VCaP (cell line): ENCODE measurements around the gene TTBK2.

Experiments
- H3K27ac ChIP-seq: fragments of 450-650 bp; 2 replicates; pipeline ENCODE4 v1.5.1; 2017
- TF ChIP-seq, protein P1 (sequence below): fragments of 450-650 bp; conservative IDR thresholded peaks from 2 replicates; pipeline ENCODE4 v1.5.1; 2017; ENCODE audit warnings: mild to moderate bottlenecking, moderate library complexity

The TTBK2 gene

DNA sequence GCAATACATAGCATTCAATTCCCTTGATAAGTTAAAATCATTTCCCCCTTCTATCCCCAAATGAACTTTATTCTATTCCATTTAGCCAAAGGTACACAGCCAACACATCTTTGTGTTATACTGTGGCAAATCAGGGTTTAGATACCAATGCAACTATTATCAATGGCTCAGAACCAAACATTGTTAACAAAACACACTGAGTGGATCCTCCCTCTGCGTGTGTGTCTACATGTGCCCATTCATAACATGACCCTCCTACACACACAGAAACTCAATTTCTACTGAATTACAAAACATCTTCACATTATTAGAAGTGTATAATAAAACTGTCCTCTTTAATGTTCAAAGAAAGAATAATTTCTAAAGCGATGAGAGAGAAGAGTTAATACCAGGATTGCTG, 1.3 kb downstream of the TTBK2 start:
- peak overlapping the region; percentile 71 for H3K27ac ChIP-seq
- TF ChIP-seq, protein P1, sequence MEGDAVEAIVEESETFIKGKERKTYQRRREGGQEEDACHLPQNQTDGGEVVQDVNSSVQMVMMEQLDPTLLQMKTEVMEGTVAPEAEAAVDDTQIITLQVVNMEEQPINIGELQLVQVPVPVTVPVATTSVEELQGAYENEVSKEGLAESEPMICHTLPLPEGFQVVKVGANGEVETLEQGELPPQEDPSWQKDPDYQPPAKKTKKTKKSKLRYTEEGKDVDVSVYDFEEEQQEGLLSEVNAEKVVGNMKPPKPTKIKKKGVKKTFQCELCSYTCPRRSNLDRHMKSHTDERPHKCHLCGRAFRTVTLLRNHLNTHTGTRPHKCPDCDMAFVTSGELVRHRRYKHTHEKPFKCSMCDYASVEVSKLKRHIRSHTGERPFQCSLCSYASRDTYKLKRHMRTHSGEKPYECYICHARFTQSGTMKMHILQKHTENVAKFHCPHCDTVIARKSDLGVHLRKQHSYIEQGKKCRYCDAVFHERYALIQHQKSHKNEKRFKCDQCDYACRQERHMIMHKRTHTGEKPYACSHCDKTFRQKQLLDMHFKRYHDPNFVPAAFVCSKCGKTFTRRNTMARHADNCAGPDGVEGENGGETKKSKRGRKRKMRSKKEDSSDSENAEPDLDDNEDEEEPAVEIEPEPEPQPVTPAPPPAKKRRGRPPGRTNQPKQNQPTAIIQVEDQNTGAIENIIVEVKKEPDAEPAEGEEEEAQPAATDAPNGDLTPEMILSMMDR, result no peak

GRCh38 chr15:42918047-42918446, 2.5 kb downstream of the TTBK2 start:
- H3K27ac ChIP-seq, result no peak overlapping the region
- TF ChIP-seq, protein P1, result no peak

DNA sequence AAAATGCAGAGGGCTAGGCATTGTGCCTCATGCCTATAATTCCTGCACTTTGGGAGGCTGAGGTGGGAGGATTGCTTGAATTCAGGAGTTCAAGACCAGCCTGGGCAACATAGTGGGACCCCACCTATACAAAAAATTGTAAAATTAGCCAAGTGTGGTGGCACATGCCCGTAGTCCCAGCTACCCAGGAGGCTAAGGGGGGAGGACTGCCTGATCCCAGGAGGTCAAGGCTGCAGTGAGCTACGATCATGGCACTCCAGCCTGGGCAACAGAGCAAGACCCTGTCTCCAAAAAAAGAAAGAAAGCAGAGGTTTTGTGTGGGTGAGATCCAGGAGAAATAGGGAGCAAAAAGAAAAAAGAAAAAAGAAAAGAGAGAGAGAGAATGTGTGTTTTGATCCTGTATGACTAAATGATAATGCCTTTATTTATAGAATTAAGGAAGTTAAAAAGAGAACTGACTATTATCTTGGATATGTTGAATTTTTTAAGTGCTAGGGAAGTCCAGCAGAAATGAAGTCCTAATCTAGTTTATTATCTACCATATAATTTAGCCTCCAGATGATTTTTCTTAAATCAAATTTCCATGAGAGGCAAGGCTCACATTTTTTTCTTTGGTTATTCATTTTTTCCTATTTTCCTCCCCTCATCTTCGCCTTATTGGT, 4.8 kb downstream of the TTBK2 start:
- H3K27ac ChIP-seq, result no peak overlapping the region
- TF ChIP-seq, protein P1, result no peak

- no peak overlapping the region for H3K27ac ChIP-seq
- TF ChIP-seq, protein P1, result no peak
These were observed 5.7 kb downstream of the TTBK2 start for GRCh38 chr15:42914728-42915497.

GRCh38 chr15:42911058-42911592, 9.5 kb downstream of the TTBK2 start:
- H3K27ac ChIP-seq, result no peak overlapping the region
- TF ChIP-seq, protein P1, result no peak

GRCh38 chr15:42908538-42908937, 12.0 kb downstream of the TTBK2 start:
- TF ChIP-seq, protein P1, result no peak

More at GRCh38 chr15:42908538-42908937, 12.0 kb downstream of the TTBK2 start:
- H3K27ac ChIP-seq, result no peak overlapping the region
